Esophagus squamous epithelium (tissue), 4 donors: ENCODE data around the gene FILIP1.

ENCODE experiments used
- POLR2A ChIP-seq, 4 donors: fragments of 450-650 bp; IDR thresholded peaks; one replicate each; pipeline ENCODE4 v1.6.1; 2017; ENCODE audit warnings: antibody characterized with exemption in 4 of 4, mild to moderate bottlenecking in 4 of 4, moderate library complexity in 3 of 4
- TF ChIP-seq, protein P1 (sequence below), 6 experiments: fragments of 450-650 bp in 4 of 6; fragments of 200-600 bp in 2 of 6; sonication (generic) in 2 of 6; IDR thresholded peaks; one replicate each; pipeline ENCODE4 v1.5.1; 2016 to 2019; ENCODE audit warnings: antibody characterized with exemption in 6 of 6, mild to moderate bottlenecking in 4 of 6, moderate library complexity in 4 of 6

DNA sequence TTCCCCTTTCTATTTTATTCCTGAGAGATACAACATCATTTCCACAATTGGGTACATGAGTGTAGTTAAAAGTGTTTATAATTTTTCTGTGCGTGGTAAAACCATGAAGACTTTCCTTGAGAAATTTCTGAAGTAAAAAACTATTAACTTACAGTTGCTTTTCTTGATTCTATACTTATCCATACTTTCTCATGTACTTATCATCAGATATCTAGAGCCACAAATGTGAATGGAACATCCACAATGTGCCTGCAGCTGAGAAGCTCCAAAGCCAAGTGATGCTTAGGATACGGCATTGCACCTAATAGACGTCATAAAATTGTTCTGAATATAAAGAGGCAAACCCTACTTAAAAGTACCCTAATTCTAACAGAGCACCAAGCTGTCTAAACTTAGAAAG is 2.9 kb downstream of the FILIP1 start:
- TF ChIP-seq, protein P1, sequence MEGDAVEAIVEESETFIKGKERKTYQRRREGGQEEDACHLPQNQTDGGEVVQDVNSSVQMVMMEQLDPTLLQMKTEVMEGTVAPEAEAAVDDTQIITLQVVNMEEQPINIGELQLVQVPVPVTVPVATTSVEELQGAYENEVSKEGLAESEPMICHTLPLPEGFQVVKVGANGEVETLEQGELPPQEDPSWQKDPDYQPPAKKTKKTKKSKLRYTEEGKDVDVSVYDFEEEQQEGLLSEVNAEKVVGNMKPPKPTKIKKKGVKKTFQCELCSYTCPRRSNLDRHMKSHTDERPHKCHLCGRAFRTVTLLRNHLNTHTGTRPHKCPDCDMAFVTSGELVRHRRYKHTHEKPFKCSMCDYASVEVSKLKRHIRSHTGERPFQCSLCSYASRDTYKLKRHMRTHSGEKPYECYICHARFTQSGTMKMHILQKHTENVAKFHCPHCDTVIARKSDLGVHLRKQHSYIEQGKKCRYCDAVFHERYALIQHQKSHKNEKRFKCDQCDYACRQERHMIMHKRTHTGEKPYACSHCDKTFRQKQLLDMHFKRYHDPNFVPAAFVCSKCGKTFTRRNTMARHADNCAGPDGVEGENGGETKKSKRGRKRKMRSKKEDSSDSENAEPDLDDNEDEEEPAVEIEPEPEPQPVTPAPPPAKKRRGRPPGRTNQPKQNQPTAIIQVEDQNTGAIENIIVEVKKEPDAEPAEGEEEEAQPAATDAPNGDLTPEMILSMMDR (IDR thresholded peaks at IDR 0.05): no peak
- TF ChIP-seq POLR2A (IDR thresholded peaks at IDR 0.05): no peak
